Activated T-helper 1 cell treated with Interleukin-2 at 50 U/mL for 16 hours (primary cell): ENCODE measurements around the gene SF1.

Experiments used
- DNase-seq: peaks from one replicate; pipeline ENCODE4 v3.0.0-alpha.2; 2020; ENCODE audit warnings: low read depth

The SF1 gene

GRCh38 chr11:64723117-64723906, 55.0 kb downstream of the SF1 start, which contains the start of gene NRXN2:
NRXN2 (minus strand) TSS chr11:64723197; CDS start chr11:64713699, 9,498 bp downstream.
- peak; percentile 74 for DNase-seq

GRCh38 chr11:64722141-64723065, 55.9 kb downstream of the SF1 start:
- DNase-seq: no peak

GRCh38 chr11:64721359-64721699, 57.0 kb downstream of the SF1 start:
- DNase-seq: no peak

- no peak for DNase-seq
These were observed 57.5 kb downstream of the SF1 start for GRCh38 chr11:64720640-64721358.

- no peak for DNase-seq
These were observed 58.2 kb downstream of the SF1 start for GRCh38 chr11:64720167-64720566.

GRCh38 chr11:64719406-64719805, 58.9 kb downstream of the SF1 start:
- DNase-seq: no peak

GRCh38 chr11:64718780-64719124, 59.6 kb downstream of the SF1 start:
- no peak for DNase-seq

GRCh38 chr11:64718084-64718779, 60.1 kb downstream of the SF1 start:
- DNase-seq: no peak

GRCh38 chr11:64717268-64717578, 61.1 kb downstream of the SF1 start:
- no peak for DNase-seq

GRCh38 chr11:64716473-64717267, 61.7 kb downstream of the SF1 start:
- DNase-seq: no peak

GRCh38 chr11:64715756-64716472, 62.4 kb downstream of the SF1 start:
- DNase-seq: no peak

GRCh38 chr11:64715110-64715509, 63.2 kb downstream of the SF1 start:
- no peak for DNase-seq

GRCh38 chr11:64714666-64715065, 63.7 kb downstream of the SF1 start:
- DNase-seq: no peak
